Loucy (cell line): ENCODE data around the gene CAPSL.

ENCODE experiments used
- EZH2phosphoT487 ChIP-seq: fragments of 200-600 bp; IDR thresholded peaks from 2 replicates; pipeline ENCODE4 v1.6.1; 2018; ENCODE audit warnings: antibody characterized with exemption, mild to moderate bottlenecking, moderate library complexity, borderline replicate concordance
- TF ChIP-seq, protein P1 (sequence below): fragments of 200-600 bp; sonication (generic); conservative IDR thresholded peaks from 2 replicates; pipeline ENCODE4 v1.5.1; 2014; ENCODE audit warnings: mild to moderate bottlenecking, antibody characterized with exemption, low read length

DNA sequence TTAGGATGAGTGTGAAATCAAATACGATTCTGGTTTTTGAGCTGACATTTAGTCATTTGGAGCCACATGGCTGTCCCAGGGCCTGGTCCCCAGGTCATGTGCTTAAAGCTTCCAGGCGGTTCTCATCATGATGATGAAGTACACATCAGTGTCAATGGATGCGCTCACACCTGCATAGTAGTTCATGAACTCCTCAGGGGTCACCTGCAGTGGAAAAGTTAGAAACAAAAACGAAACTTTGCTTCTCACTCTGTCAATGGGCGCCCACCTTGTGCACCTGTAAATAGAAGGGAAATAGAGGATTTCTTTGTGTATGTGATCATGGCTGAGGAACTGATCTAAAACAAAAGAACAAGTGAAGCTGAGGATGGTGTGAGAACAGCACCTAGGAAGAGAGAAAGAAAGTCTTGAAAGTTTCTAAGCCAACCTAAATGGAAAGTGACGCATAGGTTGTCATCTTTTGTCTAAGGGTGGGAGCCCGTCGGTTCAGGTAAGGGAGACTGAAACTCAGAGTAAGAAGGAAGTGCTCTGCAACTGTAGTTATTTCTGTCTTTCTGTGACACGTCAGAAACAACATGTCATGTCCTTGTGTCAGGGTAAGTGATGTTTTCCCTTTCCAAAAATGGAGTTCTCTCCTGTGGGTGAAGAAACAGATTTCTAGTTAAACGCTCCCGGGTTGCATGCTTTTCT lies 33.8 kb downstream of the CAPSL start:
- no peak for TF ChIP-seq EZH2phosphoT487
- TF ChIP-seq, protein P1, sequence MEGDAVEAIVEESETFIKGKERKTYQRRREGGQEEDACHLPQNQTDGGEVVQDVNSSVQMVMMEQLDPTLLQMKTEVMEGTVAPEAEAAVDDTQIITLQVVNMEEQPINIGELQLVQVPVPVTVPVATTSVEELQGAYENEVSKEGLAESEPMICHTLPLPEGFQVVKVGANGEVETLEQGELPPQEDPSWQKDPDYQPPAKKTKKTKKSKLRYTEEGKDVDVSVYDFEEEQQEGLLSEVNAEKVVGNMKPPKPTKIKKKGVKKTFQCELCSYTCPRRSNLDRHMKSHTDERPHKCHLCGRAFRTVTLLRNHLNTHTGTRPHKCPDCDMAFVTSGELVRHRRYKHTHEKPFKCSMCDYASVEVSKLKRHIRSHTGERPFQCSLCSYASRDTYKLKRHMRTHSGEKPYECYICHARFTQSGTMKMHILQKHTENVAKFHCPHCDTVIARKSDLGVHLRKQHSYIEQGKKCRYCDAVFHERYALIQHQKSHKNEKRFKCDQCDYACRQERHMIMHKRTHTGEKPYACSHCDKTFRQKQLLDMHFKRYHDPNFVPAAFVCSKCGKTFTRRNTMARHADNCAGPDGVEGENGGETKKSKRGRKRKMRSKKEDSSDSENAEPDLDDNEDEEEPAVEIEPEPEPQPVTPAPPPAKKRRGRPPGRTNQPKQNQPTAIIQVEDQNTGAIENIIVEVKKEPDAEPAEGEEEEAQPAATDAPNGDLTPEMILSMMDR = no peak
